ENCODE results near the gene KIAA1586.
"Not testable (repeated sequence)": the region's sequence is repeated elsewhere in the genome, so short reads cannot be mapped to it uniquely, and the experiment has no call there.

KIAA1586 gene

GRCh38 chr6:57047257-57047585 is 728 bp downstream of the KIAA1586 start:
- DNase-seq = not testable (repeated sequence)

GRCh38 chr6:57047859-57048258 is 1.4 kb downstream of the KIAA1586 start:
- DNase-seq = not testable (repeated sequence)

- DNase-seq = no peak
Observed at GRCh38 chr6:57048577-57048976, 2.1 kb downstream of the KIAA1586 start.

- DNase-seq = no peak
Observed at GRCh38 chr6:57063847-57064246, 17.4 kb downstream of the KIAA1586 start.

GRCh38 chr6:57064809-57065208 is 18.3 kb downstream of the KIAA1586 start:
- DNase-seq = no peak

- DNase-seq = no peak
Observed at GRCh38 chr6:57068061-57068460, 21.6 kb downstream of the KIAA1586 start.

GRCh38 chr6:57069228-57069627 is 22.7 kb downstream of the KIAA1586 start:
- DNase-seq = no peak

GRCh38 chr6:57069920-57070331 is 23.4 kb downstream of the KIAA1586 start:
- no peak for DNase-seq

GRCh38 chr6:57072108-57072507 is 25.6 kb downstream of the KIAA1586 start:
- DNase-seq = no peak

GRCh38 chr6:57074383-57074782 is 27.9 kb downstream of the KIAA1586 start:
- no peak for DNase-seq

GRCh38 chr6:57075092-57075491 is 28.6 kb downstream of the KIAA1586 start:
- no peak for DNase-seq

GRCh38 chr6:57078531-57079207 is 32.2 kb downstream of the KIAA1586 start:
- no peak for DNase-seq

- DNase-seq = no peak
Observed at GRCh38 chr6:57085471-57085870, 39.0 kb downstream of the KIAA1586 start.

- no peak for DNase-seq
Observed at GRCh38 chr6:57086843-57087242, 40.4 kb downstream of the KIAA1586 start.

GRCh38 chr6:57087916-57088315 is 41.4 kb downstream of the KIAA1586 start:
- no peak for DNase-seq

GRCh38 chr6:57089265-57089664 is 42.8 kb downstream of the KIAA1586 start:
- no peak for DNase-seq

- peak; percentile 97 for DNase-seq
Observed at GRCh38 chr6:57089687-57090457, 43.4 kb downstream of the KIAA1586 start, which contains the start of gene ZNF451. Gene ZNF451 (plus strand): TSS chr6:57090188. CDS start chr6:57090254, 66 bp downstream.

- not testable (repeated sequence) for DNase-seq
Observed at GRCh38 chr6:57090458-57091067, 44.1 kb downstream of the KIAA1586 start.

- DNase-seq = not testable (repeated sequence)
Observed at GRCh38 chr6:57091375-57091774, 44.9 kb downstream of the KIAA1586 start.

- DNase-seq = no peak
Observed at GRCh38 chr6:57094689-57095088, 48.2 kb downstream of the KIAA1586 start.

- no peak for DNase-seq
Observed at GRCh38 chr6:57097596-57097995, 51.1 kb downstream of the KIAA1586 start.

GRCh38 chr6:57102976-57103375 is 56.5 kb downstream of the KIAA1586 start:
- DNase-seq = no peak

GRCh38 chr6:57104336-57104735 is 57.8 kb downstream of the KIAA1586 start:
- DNase-seq = no peak
